ENCODE results near the gene RAVER1. TPM values are rescaled to one million over a fixed set of nuclear protein-coding genes. Genes with fewer than 3 reads are reported as not detected.

The RAVER1 gene
- total and polyA plus RNA-seq, 2 of the 13 experiments (the other 11 are each of a cell fraction or from before 2014, with no cell fraction given): 3.6 to 7.9 TPM

DNA sequence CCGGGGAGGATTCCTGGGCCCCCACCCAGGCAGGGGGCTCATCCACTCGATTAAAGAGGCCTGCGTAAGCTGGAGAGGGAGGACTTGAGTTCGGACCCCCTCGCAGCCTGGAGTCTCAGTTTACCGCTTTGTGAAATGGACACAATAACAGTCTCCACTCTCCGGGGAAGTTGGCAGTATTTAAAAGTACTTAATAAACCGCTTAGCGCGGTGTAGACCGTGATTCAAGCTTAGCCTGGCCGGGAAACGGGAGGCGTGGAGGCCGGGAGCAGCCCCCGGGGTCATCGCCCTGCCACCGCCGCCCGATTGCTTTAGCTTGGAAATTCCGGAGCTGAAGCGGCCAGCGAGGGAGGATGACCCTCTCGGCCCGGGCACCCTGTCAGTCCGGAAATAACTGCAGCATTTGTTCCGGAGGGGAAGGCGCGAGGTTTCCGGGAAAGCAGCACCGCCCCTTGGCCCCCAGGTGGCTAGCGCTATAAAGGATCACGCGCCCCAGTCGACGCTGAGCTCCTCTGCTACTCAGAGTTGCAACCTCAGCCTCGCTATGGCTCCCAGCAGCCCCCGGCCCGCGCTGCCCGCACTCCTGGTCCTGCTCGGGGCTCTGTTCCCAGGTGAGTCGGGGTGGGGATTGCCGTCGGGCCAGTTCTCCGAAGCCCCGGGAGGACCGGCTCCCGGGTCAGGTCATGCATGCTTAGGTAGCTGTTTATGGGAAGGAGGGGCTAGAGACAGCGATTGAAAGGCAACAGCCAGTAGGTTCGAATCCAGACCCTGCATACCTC is 62.5 kb downstream of the RAVER1 start, which contains the start of gene ICAM1 (continued):
- peak; percentile 93 for TF ChIP-seq SP140L (CRISPR knock-in tag; IDR thresholded peaks at IDR 0.05; ENCODE audit: borderline replicate concordance)
- TF ChIP-seq ZNF839 (CRISPR knock-in tag; IDR thresholded peaks at IDR 0.05; ENCODE audit: borderline replicate concordance): peak; percentile 13; the same call in 1 of the 2 replicates
- TF ChIP-seq ZNF292 (CRISPR knock-in tag; IDR thresholded peaks at IDR 0.05; ENCODE audit: borderline replicate concordance, low read depth): peak; percentile 78; the same call in 1 of the 2 replicates
- TF ChIP-seq, protein P1, sequence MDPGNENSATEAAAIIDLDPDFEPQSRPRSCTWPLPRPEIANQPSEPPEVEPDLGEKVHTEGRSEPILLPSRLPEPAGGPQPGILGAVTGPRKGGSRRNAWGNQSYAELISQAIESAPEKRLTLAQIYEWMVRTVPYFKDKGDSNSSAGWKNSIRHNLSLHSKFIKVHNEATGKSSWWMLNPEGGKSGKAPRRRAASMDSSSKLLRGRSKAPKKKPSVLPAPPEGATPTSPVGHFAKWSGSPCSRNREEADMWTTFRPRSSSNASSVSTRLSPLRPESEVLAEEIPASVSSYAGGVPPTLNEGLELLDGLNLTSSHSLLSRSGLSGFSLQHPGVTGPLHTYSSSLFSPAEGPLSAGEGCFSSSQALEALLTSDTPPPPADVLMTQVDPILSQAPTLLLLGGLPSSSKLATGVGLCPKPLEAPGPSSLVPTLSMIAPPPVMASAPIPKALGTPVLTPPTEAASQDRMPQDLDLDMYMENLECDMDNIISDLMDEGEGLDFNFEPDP (CRISPR knock-in tag; conservative IDR thresholded peaks at IDR 0.05): no peak
- peak; percentile 73 for TF ChIP-seq GABPA (IDR thresholded peaks at IDR 0.05; ENCODE audit: low read depth, low read length)
- TF ChIP-seq GABPA (CRISPR knock-in tag; IDR thresholded peaks at IDR 0.05; ENCODE audit: low read depth): peak; percentile 91
- no peak for TF ChIP-seq MAFF (IDR thresholded peaks at IDR 0.05; ENCODE audit: low read depth, low read length)
- TF ChIP-seq ZNF788 (CRISPR knock-in tag; IDR thresholded peaks at IDR 0.05; ENCODE audit: borderline replicate concordance): peak; percentile 94
- TF ChIP-seq, protein P2, sequence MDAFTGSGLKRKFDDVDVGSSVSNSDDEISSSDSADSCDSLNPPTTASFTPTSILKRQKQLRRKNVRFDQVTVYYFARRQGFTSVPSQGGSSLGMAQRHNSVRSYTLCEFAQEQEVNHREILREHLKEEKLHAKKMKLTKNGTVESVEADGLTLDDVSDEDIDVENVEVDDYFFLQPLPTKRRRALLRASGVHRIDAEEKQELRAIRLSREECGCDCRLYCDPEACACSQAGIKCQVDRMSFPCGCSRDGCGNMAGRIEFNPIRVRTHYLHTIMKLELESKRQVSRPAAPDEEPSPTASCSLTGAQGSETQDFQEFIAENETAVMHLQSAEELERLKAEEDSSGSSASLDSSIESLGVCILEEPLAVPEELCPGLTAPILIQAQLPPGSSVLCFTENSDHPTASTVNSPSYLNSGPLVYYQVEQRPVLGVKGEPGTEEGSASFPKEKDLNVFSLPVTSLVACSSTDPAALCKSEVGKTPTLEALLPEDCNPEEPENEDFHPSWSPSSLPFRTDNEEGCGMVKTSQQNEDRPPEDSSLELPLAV (CRISPR knock-in tag; conservative IDR thresholded peaks at IDR 0.05; ENCODE audit: low read depth): no peak
- TF ChIP-seq ZNF274 (CRISPR knock-in tag; IDR thresholded peaks at IDR 0.05): peak; percentile 17; the same call in 1 of the 2 replicates
- TF ChIP-seq HNRNPUL1 (IDR thresholded peaks at IDR 0.05; ENCODE audit: low read depth, low read length): no peak
- TF ChIP-seq STAT5B (CRISPR knock-in tag; IDR thresholded peaks at IDR 0.05): 0 out of 2 replicates have a peak, but pooled peaks have one; percentile 16
- TF ChIP-seq, protein P3, sequence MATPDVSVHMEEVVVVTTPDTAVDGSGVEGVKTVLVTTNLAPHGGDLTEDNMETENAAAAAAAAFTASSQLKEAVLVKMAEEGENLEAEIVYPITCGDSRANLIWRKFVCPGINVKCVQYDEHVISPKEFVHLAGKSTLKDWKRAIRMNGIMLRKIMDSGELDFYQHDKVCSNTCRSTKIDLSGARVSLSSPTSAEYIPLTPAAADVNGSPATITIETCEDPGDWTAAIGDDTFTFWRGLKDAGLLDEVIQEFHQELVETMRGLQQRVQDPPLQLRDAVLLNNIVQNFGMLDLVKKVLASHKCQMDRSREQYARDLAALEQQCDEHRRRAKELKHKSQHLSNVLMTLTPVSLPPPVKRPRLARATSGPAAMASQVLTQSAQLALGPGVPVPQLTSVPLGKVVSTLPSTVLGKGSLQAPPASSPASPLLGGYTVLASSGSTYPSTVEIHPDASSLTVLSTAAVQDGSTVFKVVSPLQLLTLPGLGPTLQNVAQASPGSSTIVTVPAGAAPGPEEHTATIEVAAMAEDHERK (CRISPR knock-in tag; IDR thresholded peaks at IDR 0.05; ENCODE audit: low read depth): no peak
- TF ChIP-seq CAMTA2 (CRISPR knock-in tag; IDR thresholded peaks at IDR 0.05; ENCODE audit: borderline replicate concordance): peak; percentile 57; the same call in 1 of the 2 replicates
- TF ChIP-seq RBM22 (optimal IDR thresholded peaks at IDR 0.05; ENCODE audit: low read length): no peak
- TF ChIP-seq ZNF644 (CRISPR knock-in tag; IDR thresholded peaks at IDR 0.05; ENCODE audit: low read depth): no peak
- TF ChIP-seq TARDBP (CRISPR knock-in tag; IDR thresholded peaks at IDR 0.05): peak; percentile 88
- TF ChIP-seq MYC (CRISPR knock-in tag; IDR thresholded peaks at IDR 0.05; ENCODE audit: borderline replicate concordance): peak; percentile 92
- TF ChIP-seq ZNF792 (CRISPR knock-in tag; IDR thresholded peaks at IDR 0.05): peak; percentile 93
- TF ChIP-seq, protein P4, sequence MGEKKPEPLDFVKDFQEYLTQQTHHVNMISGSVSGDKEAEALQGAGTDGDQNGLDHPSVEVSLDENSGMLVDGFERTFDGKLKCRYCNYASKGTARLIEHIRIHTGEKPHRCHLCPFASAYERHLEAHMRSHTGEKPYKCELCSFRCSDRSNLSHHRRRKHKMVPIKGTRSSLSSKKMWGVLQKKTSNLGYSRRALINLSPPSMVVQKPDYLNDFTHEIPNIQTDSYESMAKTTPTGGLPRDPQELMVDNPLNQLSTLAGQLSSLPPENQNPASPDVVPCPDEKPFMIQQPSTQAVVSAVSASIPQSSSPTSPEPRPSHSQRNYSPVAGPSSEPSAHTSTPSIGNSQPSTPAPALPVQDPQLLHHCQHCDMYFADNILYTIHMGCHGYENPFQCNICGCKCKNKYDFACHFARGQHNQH (CRISPR knock-in tag; IDR thresholded peaks at IDR 0.05): peak; percentile 92
- TF ChIP-seq SOX5 (CRISPR knock-in tag; IDR thresholded peaks at IDR 0.05; ENCODE audit: borderline replicate concordance): peak; percentile 72; the same call in 1 of the 2 replicates
- TF ChIP-seq TRIM22 (IDR thresholded peaks at IDR 0.05): no peak
- peak; percentile 68; the same call in 1 of the 2 replicates for TF ChIP-seq ZNF20 (CRISPR knock-in tag; IDR thresholded peaks at IDR 0.05)
- no peak for TF ChIP-seq MATR3 (CRISPR knock-in tag; IDR thresholded peaks at IDR 0.05)

Measured in HepG2 (cell line).